Stimulated activated CD8-positive, alpha-beta memory T cell treated with anti-CD3 and anti-CD28 coated beads, Interleukin-15, amount 100 ng/mL, for 48 hours (primary cell): ENCODE results near the gene RABGGTA.

ENCODE experiments used
- DNase-seq, 2 donors: peaks; one replicate each; pipeline ENCODE4 v3.0.0-alpha.2; 2020; ENCODE audit warnings: low read depth in 2 of 2

RABGGTA gene

DNA sequence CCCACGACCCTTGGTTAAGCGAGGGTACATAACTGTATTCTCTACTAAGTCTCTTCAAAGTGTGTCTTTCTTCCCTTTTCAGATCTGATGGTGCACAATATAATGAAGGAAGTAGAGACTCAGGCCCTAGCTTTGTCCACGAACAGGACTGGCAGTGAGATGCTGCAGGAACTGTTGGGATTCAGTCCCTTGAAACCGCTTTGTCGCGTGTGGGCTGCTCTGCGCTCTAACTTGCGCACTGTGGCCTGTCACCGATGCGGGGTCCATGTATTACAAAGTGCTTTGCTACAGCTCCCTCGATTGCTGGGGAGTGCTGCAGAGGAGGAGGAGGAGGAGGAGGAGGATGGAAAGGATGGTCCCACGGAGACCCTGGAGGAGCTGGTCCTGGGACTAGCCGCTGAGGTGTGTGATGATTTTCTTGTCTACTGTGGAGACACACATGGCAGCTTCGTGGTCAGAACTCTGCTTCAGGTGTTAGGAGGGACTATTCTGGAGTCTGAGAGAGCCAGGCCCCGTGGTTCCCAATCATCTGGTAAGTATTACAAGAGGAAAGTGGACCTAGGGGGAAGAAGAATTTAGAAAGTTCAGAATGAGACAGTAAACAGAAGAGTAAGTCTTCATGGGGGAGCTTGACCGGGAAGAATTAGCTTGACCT lies 29.1 kb upstream of the RABGGTA start:
- no peak for DNase-seq

GRCh38 chr14:24299255-24300191 lies 28.1 kb upstream of the RABGGTA start, which contains the start of the genes DHRS1 and NOP9:
TSS of gene DHRS1 (minus strand) at chr14:24299780. CDS start at chr14:24299106, 674 bp downstream.
TSS of gene NOP9 (plus strand) at chr14:24299850. CDS start at chr14:24299955, 105 bp downstream.
- peak; percentile 83 to 84 for DNase-seq

- DNase-seq: no peak
Measured at GRCh38 chr14:24298892-24299254, 27.5 kb upstream of the RABGGTA start.

DNA sequence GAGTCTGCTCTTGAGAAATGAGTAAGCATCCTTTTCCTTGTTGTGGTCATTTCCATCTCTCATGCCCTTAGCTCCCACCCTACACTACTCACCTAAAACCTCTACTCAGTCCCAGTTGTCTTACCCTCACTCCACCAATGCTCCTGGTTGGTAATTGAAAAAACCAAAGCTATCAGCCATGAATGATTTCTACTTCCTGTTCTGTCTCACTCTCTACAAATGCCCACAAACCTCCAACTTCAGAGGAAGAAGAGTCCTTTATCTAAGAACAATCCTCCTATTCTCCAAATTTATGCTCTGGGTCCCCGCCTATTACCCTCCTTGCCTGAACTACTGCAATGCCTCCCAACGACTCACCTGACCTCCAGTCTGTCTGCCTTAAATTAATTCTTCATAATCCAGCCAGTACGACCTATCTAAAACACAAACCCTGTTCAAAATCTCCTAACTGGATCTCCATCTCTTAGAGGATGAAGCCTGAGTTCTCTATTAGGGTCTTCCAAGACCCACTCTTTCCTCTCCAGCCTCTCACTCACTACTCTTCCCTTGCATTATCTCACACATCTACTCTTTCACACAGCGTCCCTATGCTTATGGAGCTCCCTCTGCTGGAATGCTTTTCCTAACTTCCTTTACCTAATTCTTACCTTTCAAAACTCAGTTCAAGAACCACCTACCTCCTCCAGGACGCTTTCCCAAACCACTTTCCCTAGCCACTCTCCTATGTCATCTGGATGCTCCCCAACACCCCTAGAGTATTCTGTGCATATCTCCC lies 26.0 kb upstream of the RABGGTA start:
- no peak for DNase-seq

- DNase-seq: peak; percentile 51 to 57
Measured at GRCh38 chr14:24296341-24297157, 25.2 kb upstream of the RABGGTA start.

GRCh38 chr14:24293525-24293924 lies 22.1 kb upstream of the RABGGTA start:
- DNase-seq: no peak

GRCh38 chr14:24292118-24292807 lies 20.9 kb upstream of the RABGGTA start:
- DNase-seq: no peak

GRCh38 chr14:24291446-24292117 lies 20.2 kb upstream of the RABGGTA start:
- no peak for DNase-seq

- DNase-seq: no peak
Measured at GRCh38 chr14:24290746-24291145, 19.3 kb upstream of the RABGGTA start.

- DNase-seq: peak; percentile 63 to 75
Measured at GRCh38 chr14:24289649-24290280, 18.4 kb upstream of the RABGGTA start.

DNA sequence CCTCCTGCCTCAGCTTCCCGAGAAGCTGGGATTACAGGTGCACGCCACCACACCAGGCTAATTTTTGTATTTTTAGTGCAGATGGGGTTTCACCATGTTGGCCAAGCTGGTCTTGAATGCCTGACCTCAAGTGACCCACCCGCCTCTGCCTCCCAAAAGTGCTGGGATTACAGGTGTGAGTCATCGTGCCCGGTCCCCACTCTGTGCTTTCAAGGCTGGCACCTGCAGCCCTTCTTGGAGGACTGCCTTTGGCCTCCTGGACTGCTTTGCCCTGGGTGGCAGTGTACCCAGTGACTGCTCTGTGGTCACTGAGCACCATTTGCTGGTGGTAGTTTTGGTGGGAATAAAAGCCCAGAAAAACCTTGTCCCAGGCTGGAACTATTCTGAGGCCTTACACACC lies 15.6 kb upstream of the RABGGTA start:
- DNase-seq: no peak

DNA sequence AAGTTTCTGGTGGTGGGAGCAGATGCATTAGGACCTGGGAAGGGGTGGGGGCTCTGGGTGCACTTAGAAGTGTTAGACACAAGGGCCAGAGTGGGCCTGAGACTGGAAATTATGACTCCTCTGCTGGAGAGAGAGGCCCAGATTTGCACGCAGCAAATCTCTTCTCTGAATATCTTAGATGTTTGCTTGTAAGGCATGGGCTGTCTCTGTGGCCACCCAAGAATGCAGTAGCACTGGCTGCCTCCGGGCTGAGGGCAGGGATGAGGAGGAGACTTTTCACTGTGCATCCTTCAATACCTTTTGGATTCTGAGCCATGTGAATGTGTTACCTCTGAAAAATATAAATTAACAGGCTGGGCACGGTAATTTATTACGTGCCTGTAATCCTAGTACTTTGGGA lies 14.0 kb upstream of the RABGGTA start:
- no peak for DNase-seq

- DNase-seq: no peak
Measured at GRCh38 chr14:24284501-24285035, 13.2 kb upstream of the RABGGTA start.

DNA sequence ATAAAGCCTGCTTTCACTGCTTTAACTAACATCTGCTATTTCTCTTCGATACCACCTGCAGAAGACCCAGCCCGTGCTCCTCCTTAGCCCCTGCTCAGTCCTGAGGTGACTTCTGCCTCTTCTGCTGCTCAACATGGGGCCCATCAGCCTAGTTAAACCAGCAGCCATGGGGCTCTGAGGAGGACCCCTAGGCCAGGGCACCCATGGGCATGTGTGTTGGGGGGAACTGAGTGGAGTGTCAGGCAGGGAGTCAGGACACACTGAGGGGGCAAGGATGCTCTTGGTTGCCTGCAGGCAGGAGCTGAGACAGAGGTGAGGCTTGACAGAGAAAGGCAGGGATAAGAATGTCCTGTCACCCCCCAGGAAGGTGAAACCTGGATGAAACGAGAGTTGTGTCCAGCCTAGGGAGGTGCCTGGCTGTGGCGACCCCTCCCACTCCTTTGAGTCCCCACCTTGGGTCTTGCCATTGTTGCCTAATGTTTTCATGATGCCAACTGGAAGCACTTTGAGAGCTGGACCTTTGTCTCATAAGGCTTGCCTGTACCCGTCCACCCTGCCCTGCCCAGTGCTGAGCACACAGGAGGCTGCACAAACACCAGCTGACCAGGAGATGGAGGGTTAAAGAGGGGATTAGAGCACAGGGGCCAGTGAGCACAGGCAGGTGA lies 12.5 kb upstream of the RABGGTA start:
- DNase-seq: no peak

- DNase-seq: no peak
Measured at GRCh38 chr14:24282736-24283135, 11.3 kb upstream of the RABGGTA start.

GRCh38 chr14:24281636-24282035 lies 10.2 kb upstream of the RABGGTA start:
- DNase-seq: no peak

- DNase-seq: no peak
Measured at GRCh38 chr14:24280797-24281460, 9.5 kb upstream of the RABGGTA start.
